BE2C (cell line): ENCODE measurements around the gene ADCY5.
A peak's percentile ranks its signal among the peaks of the same experiment; 100 is the strongest.

ENCODE experiments used
- DNase-seq: peaks from one replicate; pipeline ENCODE4 v3.0.0-alpha.2; 2020
- H3K27me3 ChIP-seq: fragments of 250-450 bp; sonication (Bioruptor Pico); 2 replicates; pipeline ENCODE4 v1.5.1; 2020; ENCODE audit warnings: mild to moderate bottlenecking
- H3K36me3 ChIP-seq: fragments of 250-450 bp; sonication (Bioruptor Pico); 2 replicates; pipeline ENCODE4 v1.5.1; 2020; ENCODE audit warnings: mild to moderate bottlenecking
- H3K4me1 ChIP-seq: fragments of 250-450 bp; sonication (Bioruptor Pico); 2 replicates; pipeline ENCODE4 v1.5.1; 2020
- H3K4me3 ChIP-seq: 2 replicates; pipeline ENCODE4 v1.5.1; 2011; ENCODE audit warnings: low read depth, low read length
- H3K9me3 ChIP-seq: fragments of 250-450 bp; sonication (Bioruptor Pico); 2 replicates; pipeline ENCODE4 v1.5.1; 2020
- CTCF ChIP-seq: IDR thresholded peaks from 2 replicates; pipeline ENCODE4 v1.5.1; 2012; ENCODE audit warnings: mild to moderate bottlenecking, low read depth, low read length

The ADCY5 gene

GRCh38 chr3:123290107-123290930 is 158.6 kb downstream of the ADCY5 start:
- Histone ChIP-seq H3K4me3 (no peak overlapping the region), H3K4me1 (no peaks in the 10 kb centered on the region; the same call in 1 of the 2 replicates), H3K36me3 (no peaks in the 10 kb centered on the region), H3K27me3 (no peaks in the 10 kb centered on the region), H3K9me3 (no peaks in the 10 kb centered on the region)
- no peak for DNase-seq
- TF ChIP-seq CTCF = no peak

GRCh38 chr3:123289391-123290106 is 159.3 kb downstream of the ADCY5 start:
- Histone ChIP-seq H3K4me3 (no peak overlapping the region), H3K27me3 (no peaks in the 10 kb centered on the region), H3K36me3 (no peaks in the 10 kb centered on the region), H3K9me3 (no peaks in the 10 kb centered on the region), H3K4me1 (peaks cover 6% of the 10 kb centered on the region; the same call in 1 of the 2 replicates)
- DNase-seq = no peak
- no peak for TF ChIP-seq CTCF

- Histone ChIP-seq H3K9me3 (no peaks in the 10 kb centered on the region), H3K4me3 (no peak overlapping the region), H3K27me3 (no peaks in the 10 kb centered on the region), H3K4me1 (peaks cover 7% of the 10 kb centered on the region; the same call in 1 of the 2 replicates), H3K36me3 (no peaks in the 10 kb centered on the region)
- TF ChIP-seq CTCF = no peak
- DNase-seq = no peak
Measured at GRCh38 chr3:123287962-123288302, 161.0 kb downstream of the ADCY5 start.

GRCh38 chr3:123287051-123287961 is 161.6 kb downstream of the ADCY5 start:
- H3K4me1 ChIP-seq = peaks cover 7% of the 10 kb centered on the region; the same call in 1 of the 2 replicates
- H3K9me3 ChIP-seq = no peaks in the 10 kb centered on the region
- no peak for TF ChIP-seq CTCF
- no peaks in the 10 kb centered on the region for H3K27me3 ChIP-seq
- H3K4me3 ChIP-seq = no peak overlapping the region
- no peak for DNase-seq
- H3K36me3 ChIP-seq = no peaks in the 10 kb centered on the region

GRCh38 chr3:123286308-123287023 is 162.4 kb downstream of the ADCY5 start:
- H3K9me3 ChIP-seq = no peaks in the 10 kb centered on the region
- peaks cover 7% of the 10 kb centered on the region; the same call in 1 of the 2 replicates for H3K4me1 ChIP-seq
- peak; percentile 44 for DNase-seq
- no peaks in the 10 kb centered on the region for H3K36me3 ChIP-seq
- H3K27me3 ChIP-seq = no peaks in the 10 kb centered on the region
- H3K4me3 ChIP-seq = no peak overlapping the region
- peak; percentile 73 for TF ChIP-seq CTCF
